ENCODE data around the gene RNF44. TPM values are rescaled to one million over a fixed set of nuclear protein-coding genes. Genes with fewer than 3 reads are reported as not detected.

Gene RNF44
- total RNA-seq, 1 experiment from 2014 or later: 19.2 TPM

- intact Hi-C loops (cut with micrococcal nuclease): no loop called here
- Histone ChIP-seq H3K4me3 (ENCODE audit: low read length) (no peak overlapping the region), H3K36me3 (ENCODE audit: low read depth, low read length) (peaks cover 33% of the 10 kb centered on the region), H3K9me2 (replicated peaks; ENCODE audit: low read length) (no peaks in the 10 kb centered on the region), H4K20me1 (ENCODE audit: low read length) (no peaks in the 10 kb centered on the region), H3K9ac (ENCODE audit: low read length) (no peak overlapping the region), H3K4me1 (ENCODE audit: insufficient read depth, low read length) (peaks cover 31% of the 10 kb centered on the region), H2AFZ (ENCODE audit: low read length) (no peak overlapping the region), H3K9me3 (ENCODE audit: low read length) (no peaks in the 10 kb centered on the region), H3K4me2 (ENCODE audit: low read length) (no peak overlapping the region), H3K27ac (ENCODE audit: low read length) (no peak overlapping the region), H3K79me2 (ENCODE audit: low read length) (peaks cover 34% of the 10 kb centered on the region), H3K27me3 (ENCODE audit: low read length) (no peaks in the 10 kb centered on the region), H3F3A (ENCODE audit: low read length, unreplicated experiment) (peaks cover 11% of the 10 kb centered on the region)
- DNase-seq: no peak
- POLR2A ChIA-PET (ENCODE audit: unreplicated experiment): no interaction called here
- no peak for ATAC-seq
- CTCF ChIA-PET: interaction anchor here (0.7 kb wide), 1 partner anchor 20 kb away, joined by 3 read pairs; no protein-coding TSS in a partner anchor
- BruUV-seq (replicated peaks): no TSS peak
- no peak for TF ChIP-seq EZH2 (IDR thresholded peaks at IDR 0.05; ENCODE audit: low read length, unreplicated experiment)
These were observed 50.9 kb downstream of the RNF44 start for GRCh38 chr5:176486189-176486757.

- ATAC-seq (no peak), DNase-seq (no peak)
- Histone ChIP-seq H3K36me3 (ENCODE audit: low read depth, low read length) (peaks cover 36% of the 10 kb centered on the region), H3K4me1 (ENCODE audit: insufficient read depth, low read length) (peaks cover 20% of the 10 kb centered on the region), H3K9me2 (replicated peaks; ENCODE audit: low read length) (no peaks in the 10 kb centered on the region), H3K4me2 (ENCODE audit: low read length) (no peak overlapping the region), H3K27me3 (ENCODE audit: low read length) (no peaks in the 10 kb centered on the region), H3F3A (ENCODE audit: low read length, unreplicated experiment) (peaks cover 2% of the 10 kb centered on the region), H3K4me3 (ENCODE audit: low read length) (no peak overlapping the region), H3K9me3 (ENCODE audit: low read length) (no peaks in the 10 kb centered on the region), H3K9ac (ENCODE audit: low read length) (no peak overlapping the region), H3K27ac (ENCODE audit: low read length) (no peak overlapping the region), H2AFZ (ENCODE audit: low read length) (no peak overlapping the region), H4K20me1 (ENCODE audit: low read length) (no peaks in the 10 kb centered on the region), H3K79me2 (ENCODE audit: low read length) (peaks cover 34% of the 10 kb centered on the region)
- ChIA-PET POLR2A (ENCODE audit: unreplicated experiment) (no interaction called here), CTCF (no interaction called here)
- TF ChIP-seq CTCF (conservative IDR thresholded peaks at IDR 0.05; ENCODE audit: low read depth, low read length) (no peak), EZH2 (IDR thresholded peaks at IDR 0.05; ENCODE audit: low read length, unreplicated experiment) (no peak), EZH2phosphoT487 (IDR thresholded peaks at IDR 0.05; ENCODE audit: borderline replicate concordance, low read length) (no peak)
- BruUV-seq (replicated peaks): no TSS peak
- intact Hi-C loops (cut with micrococcal nuclease): no loop called here
These were observed 52.0 kb downstream of the RNF44 start for GRCh38 chr5:176485176-176485575.

GRCh38 chr5:176481711-176482110, 55.5 kb downstream of the RNF44 start:
- Histone ChIP-seq H3K9me2 (replicated peaks; ENCODE audit: low read length) (no peaks in the 10 kb centered on the region), H3K9ac (ENCODE audit: low read length) (no peak overlapping the region), H3K36me3 (ENCODE audit: low read depth, low read length) (peaks cover 34% of the 10 kb centered on the region), H3F3A (ENCODE audit: low read length, unreplicated experiment) (no peaks in the 10 kb centered on the region), H4K20me1 (ENCODE audit: low read length) (no peaks in the 10 kb centered on the region), H3K27ac (ENCODE audit: low read length) (no peak overlapping the region), H3K4me2 (ENCODE audit: low read length) (no peak overlapping the region), H3K27me3 (ENCODE audit: low read length) (no peaks in the 10 kb centered on the region), H3K9me3 (ENCODE audit: low read length) (no peaks in the 10 kb centered on the region), H2AFZ (ENCODE audit: low read length) (no peak overlapping the region), H3K79me2 (ENCODE audit: low read length) (peaks cover 47% of the 10 kb centered on the region), H3K4me3 (ENCODE audit: low read length) (no peak overlapping the region), H3K4me1 (ENCODE audit: insufficient read depth, low read length) (no peaks in the 10 kb centered on the region; the same call in 1 of the 2 replicates)
- ATAC-seq (peak; percentile 46; the same call in 1 of the 2 replicates), DNase-seq (no peak)
- BruUV-seq (replicated peaks): no TSS peak
- POLR2A ChIA-PET (ENCODE audit: unreplicated experiment): no interaction called here
- intact Hi-C loops (cut with micrococcal nuclease): no loop called here
- TF ChIP-seq CTCF (conservative IDR thresholded peaks at IDR 0.05; ENCODE audit: low read depth, low read length) (no peak), EZH2phosphoT487 (IDR thresholded peaks at IDR 0.05; ENCODE audit: borderline replicate concordance, low read length) (no peak), EZH2 (IDR thresholded peaks at IDR 0.05; ENCODE audit: low read length, unreplicated experiment) (no peak)
- CTCF ChIA-PET: no interaction called here

Other genes starting within 250 kb of the RNF44 start
- gene KIAA1191, start 175.6 kb downstream of the RNF44 start, total RNA-seq (2014; rRNA removed): 69.5 and 81.1 TPM in 2 replicates
- gene ARL10, start 171.9 kb downstream of the RNF44 start, total RNA-seq (2014; rRNA removed): 0.15 and 2.6 TPM in 2 replicates
- 92.6 and 103 TPM in 2 replicates for gene NOP16, start 148.8 kb downstream of the RNF44 start, total RNA-seq (2014; rRNA removed)
- 164 and 174 TPM in 2 replicates for gene HIGD2A, start 148.7 kb downstream of the RNF44 start, total RNA-seq (2014; rRNA removed)
- 354 and 460 TPM in 2 replicates for gene CLTB, start 120.9 kb downstream of the RNF44 start, total RNA-seq (2014; rRNA removed)
- gene FAF2, start 89.0 kb downstream of the RNF44 start, total RNA-seq (2014; rRNA removed): 51.4 TPM in 2 replicates
- 0.07 TPM in 1 of 2 replicates, not detected in the other for gene CDHR2, start 11.9 kb upstream of the RNF44 start, total RNA-seq (2014; rRNA removed)
- 18.7 and 19.9 TPM in 2 replicates for gene GPRIN1, start 72.8 kb upstream of the RNF44 start, total RNA-seq (2014; rRNA removed)
- gene SNCB, start 93.1 kb upstream of the RNF44 start, total RNA-seq (2014; rRNA removed): 2.1 and 8.6 TPM in 2 replicates
- gene EIF4E1B, start 93.3 kb upstream of the RNF44 start, total RNA-seq (2014; rRNA removed): not detected in 2 replicates
- gene TSPAN17, start 110.1 kb upstream of the RNF44 start, total RNA-seq (2014; rRNA removed): 47.3 and 56.3 TPM in 2 replicates

Measured in PC-3 (cell line).